ENCODE results near the gene ATP4B. TPM values are rescaled to one million over a fixed set of nuclear protein-coding genes. Genes with fewer than 3 reads are reported as not detected.

Gene ATP4B
- total RNA-seq, 1 donor from 2014 or later, result not detected

DNA sequence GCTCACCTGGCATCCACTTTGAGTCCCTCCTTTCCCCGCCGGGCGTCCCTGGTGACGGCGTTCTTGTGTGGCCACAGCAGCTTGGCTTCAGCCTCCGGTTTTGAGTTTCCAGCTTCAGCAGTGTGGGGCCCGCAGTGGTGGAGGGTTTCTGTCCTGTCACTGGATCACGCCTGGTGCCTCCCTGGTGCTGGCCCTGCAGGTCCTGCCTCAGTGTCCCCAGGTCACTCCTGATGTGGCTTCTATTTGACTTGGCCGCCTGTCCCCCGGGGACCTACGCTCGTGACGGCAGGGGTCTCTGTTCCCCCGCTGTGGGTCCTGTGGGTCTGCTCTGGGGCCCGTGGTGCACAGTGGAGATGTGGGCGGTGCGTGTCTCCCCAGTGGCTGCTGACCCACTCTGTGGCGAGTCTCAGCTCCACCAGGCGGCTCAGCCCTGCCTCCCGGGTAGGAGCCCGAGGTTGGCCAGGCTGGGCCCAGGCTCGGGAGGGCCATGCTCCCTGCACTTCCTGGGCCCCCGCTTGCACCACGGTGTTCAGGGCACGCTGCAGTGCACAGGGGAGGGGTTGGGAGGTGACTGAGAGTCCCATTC, 1.9 kb downstream of the ATP4B start:
- DNase-seq, result no peak

DNA sequence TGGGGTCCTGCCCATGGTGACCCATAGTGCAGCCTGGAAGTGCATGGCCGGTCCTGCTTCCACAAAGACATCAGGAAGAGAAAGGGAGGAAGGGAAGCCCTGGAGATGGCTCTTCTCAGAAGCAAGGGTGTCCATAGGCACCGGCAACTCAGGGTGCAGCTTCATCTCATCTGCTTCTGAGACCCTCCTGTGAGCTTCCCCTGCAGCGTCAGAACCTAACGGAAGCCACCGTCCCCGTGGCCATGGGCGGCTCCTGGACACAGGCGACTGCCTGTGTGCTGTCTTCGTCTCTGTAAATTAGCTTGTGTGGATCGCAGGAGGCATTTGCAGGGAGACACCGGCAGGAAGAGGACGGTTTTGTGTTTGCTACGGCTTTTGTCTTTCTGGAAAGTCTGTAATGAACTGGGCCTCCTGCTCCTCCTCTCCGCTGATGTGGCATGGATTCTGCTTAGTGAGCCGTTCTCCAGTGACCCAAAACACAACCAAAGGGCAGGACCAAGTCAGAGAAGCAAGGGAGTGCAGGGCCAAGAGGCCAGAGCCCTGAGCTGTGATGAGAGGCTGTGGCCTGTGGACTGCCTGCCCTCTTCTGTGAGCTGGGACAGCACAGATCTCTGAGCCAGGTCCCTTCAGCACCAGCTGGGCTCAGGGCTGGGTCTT, 2.5 kb downstream of the ATP4B start:
- no peak for DNase-seq

DNA sequence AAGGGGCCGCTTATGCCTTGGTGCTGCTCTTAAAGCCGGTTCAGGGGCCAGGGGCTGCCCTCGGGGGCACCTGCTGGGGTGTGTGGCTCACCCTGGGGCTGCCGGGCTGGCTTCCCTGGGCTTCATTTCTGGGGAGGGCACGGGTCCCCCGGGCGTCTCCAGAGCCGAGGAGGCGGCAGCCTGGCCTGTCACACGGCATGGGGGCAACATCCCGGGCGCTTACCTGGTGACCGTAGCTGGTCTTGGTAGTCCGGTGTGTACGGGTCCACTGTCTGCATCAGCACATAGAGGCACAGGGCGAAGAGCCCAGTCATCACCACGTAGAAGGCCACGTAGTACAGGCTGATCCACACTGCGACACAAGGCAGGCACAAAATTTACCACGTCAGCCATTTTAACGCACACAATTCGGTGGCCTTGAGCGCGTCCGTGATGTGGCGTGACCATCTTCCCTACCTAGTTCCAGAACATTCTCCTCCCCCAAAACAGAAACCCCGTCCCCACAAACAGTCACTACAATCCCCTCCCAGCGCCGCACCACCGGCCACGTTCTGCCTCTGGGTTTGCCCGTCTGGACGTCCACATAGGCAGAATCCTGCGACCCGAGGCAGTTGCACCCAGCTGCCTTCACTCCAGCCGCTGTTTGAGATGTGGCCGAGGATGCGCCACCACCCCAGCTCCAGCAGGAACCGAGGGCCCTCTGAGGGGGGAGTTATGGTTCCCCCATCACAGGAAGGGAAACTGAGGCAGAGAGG, 3.2 kb downstream of the ATP4B start:
- no peak for DNase-seq

- no peak for DNase-seq
These were observed 3.8 kb downstream of the ATP4B start for GRCh38 chr13:113654175-113654560.

DNA sequence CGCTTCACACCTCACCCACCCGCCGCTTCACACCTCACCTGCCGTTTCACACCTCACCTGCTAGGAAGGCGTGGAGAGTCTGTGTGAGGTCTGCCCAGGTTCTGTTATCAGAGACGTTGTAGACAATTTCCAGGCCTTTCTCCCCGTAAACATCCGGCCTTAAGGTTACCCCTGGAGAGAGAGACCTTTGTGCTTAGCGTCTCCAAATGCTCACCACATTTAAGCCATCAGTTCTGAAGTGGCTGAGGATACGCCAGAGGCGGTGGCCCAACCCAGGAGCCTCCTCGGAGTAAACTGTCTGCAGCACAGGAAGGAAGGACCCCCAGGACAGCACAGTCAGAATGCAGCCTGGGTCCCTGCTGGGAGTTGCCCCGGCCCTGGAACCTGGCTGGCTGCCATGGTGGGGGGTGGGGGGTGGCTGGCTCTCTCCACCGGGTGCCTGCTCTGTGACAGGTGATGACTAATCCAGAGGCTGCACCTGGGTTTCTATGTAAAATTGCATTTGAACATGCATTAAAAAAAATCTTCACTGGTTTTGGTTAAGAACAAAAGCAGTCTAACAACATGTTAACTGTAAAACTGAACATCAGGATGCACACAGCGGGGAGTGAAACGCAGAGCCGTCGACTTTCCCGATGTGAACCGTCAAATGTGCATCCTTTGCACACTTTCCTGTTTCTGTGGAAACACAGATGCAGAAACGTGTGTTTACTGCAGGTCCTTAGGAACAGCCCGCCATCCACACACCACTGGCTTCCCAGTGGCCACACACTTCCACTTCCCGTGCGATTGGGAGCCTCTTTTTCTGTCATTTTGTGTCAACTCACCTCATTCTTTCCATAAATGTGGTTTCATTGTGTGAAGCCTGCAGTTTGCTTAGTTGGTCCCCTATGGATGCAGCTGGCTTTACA, 4.5 kb downstream of the ATP4B start:
- no peak for DNase-seq

DNA sequence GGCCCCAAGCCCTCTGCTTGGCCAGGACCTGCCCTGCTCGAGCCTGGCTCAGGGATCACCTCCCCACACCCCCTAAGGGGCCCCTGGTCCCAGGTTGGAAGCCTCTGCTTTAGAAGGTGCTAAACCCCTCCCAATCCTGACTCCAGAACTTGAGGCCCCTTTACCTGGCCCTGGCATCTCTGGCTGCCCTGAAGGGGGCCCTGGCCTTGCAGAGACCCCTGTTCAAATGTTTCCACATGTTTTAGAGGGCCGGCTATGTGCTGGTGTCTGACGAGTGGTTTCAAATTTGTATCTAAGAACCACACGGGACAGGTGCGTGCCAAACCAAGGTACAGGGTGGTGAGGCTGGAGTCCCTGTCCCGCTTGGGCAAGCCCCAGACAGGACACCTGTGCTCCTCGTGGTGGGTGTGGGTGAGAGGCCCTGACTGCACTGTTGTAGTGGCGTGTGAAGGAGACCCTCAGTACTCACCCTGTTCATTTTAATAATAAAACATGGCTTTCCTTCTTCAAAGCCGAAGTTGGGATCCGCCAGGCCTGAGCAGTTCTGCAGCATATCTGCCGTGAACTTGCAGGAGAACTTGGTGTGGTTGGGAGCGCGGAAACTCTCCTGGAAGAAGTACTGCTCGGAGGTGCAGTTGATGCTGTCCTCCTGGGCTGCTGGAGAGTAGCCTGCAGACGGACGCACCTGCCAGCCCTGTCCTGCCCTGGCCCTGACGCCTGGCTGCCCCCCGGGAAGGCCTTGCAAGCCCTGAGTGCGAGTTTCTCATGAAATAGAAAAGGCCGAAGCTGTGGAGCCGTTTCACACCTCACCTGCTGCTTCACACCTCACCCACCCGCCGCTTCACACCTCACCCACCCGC, 5.4 kb downstream of the ATP4B start:
- no peak for DNase-seq

- no peak for DNase-seq
These were observed 6.2 kb downstream of the ATP4B start for GRCh38 chr13:113651511-113652403.

GRCh38 chr13:113650731-113651148, 7.3 kb downstream of the ATP4B start:
- no peak for DNase-seq

GRCh38 chr13:113650275-113650674, 7.7 kb downstream of the ATP4B start:
- no peak for DNase-seq

DNA sequence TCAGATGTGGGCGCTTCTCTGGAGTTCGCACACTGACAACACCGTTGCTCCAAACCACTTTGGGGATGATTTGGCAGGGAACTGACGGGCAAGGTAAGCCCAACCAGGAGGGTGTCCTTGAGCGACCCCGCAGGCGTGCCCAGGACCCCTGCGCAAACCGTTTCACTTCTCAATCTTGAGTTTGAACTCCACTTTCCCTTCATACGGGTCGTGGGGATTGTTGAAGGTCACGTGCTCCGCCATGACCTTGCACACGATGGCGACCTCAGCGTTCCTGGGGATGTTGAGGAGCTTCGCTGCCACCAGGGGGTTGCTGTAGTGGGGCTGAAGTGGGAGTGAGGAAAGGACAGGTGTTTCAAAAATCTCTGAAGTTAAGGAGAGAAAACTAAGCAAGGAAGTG, 8.8 kb downstream of the ATP4B start:
- DNase-seq, result no peak

DNA sequence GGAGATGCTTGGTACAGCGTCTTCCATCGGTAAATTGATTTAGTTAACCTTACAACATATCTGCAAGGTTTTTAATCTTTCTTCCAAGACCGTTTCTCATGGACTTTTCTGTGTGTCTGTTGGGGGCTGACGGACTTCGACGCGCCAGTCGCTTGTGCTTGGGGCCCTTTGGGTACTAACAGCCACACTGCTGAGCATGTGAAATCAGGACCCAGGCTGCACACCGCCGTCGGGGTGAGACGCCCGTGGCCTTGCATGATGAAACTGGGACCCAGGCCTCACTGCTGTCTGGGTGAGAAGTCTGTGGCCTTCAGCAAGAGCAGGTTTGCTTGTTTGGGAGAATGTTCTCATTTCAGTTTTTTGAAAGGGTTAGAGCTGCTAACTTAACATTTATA, 9.8 kb downstream of the ATP4B start:
- DNase-seq, result no peak

DNA sequence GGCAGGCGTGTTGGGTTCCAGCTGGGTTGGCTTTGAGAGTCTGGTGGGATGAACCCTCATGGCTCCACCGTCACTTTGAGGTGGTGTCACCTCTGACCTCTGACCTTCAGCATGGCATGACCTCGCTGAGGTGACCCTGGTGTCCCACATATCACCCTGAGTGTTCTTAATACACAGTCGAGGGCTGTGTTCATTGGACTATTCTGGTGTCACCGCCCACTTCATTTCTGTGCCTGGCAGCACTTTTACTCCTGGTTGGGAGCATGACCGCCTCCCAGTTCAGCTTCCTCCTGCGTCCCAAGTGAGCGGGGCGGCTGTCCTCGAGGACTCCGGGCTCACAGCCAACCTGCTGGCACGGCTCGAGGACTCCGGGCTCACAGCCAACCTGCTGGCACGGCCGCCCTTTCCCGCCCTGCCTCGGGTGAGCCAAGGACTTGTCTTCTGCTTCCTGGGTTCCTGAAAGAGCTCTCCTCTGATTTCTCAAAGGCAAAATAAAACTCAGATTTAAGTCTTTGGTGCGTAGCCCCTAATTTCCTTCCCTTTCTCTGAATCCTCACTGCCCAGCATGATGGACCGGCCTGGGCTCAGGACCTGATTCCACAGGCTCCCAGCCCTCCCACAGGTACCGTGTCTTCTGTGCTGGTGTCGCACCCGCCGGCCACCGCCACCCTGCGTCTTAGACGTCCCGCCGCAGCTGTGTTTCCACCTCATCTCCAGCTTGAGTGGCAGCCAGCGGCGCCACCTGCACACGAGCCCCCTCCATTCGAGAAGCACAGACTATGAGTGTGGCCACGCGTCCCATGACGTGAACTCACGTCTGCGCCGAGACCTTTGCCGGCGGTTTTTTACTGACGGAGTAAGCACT, 10.4 kb downstream of the ATP4B start:
- DNase-seq, result peak; percentile 71

GRCh38 chr13:113646921-113647340, 11.1 kb downstream of the ATP4B start:
- DNase-seq, result no peak

GRCh38 chr13:113646376-113646775, 11.6 kb downstream of the ATP4B start:
- DNase-seq, result no peak

- no peak for DNase-seq
These were observed 12.7 kb downstream of the ATP4B start for GRCh38 chr13:113645329-113645728.

GRCh38 chr13:113644800-113645199, 13.2 kb downstream of the ATP4B start:
- no peak for DNase-seq

GRCh38 chr13:113643593-113643992, 14.4 kb downstream of the ATP4B start:
- no peak for DNase-seq

DNA sequence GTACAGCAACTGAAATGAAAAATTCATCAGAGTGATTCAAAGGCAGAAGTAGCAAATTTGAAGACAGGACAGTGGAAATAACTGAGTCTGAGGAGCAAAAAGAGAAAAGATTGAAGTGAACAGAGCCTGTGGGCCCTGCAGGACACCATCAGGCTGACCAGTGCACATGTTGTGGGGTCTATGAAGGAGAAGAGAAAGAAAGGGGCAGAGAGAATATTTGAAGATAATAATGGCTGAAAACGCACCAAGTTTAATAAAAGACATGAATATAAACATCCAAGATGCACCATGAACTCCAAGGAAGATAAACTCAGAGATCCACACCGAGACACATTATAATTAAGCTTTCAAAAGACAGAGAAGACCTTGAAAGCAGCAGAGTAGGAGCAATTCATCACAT, 15.4 kb downstream of the ATP4B start:
- DNase-seq, result no peak

DNA sequence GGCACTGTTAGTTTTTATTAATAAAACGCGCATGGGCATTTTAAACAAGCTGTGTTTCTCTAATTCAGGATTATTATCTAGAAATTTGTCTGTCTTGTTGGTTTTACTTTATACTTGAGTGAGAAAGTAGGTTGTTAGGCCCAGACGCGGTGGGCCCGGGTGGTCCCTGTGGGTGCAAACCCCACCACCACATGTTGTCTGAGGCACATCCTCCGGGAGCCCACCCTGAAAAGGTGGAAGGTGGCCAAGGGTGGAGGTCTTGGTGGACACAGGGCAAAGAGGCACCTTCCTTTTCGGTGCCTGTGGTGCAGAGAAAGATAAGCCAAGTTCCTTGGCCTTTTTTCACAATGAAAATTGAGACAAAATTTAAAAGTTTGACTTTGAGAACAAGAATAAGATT, 16.6 kb downstream of the ATP4B start:
- no peak for DNase-seq
